Hepatocyte (in vitro differentiated cells): ENCODE measurements around the gene LMO4.

ENCODE experiments used
- EZH2phosphoT487 ChIP-seq: fragments of 200-600 bp; sonication (generic); IDR thresholded peaks from one replicate; pipeline ENCODE4 v1.6.1; 2018; ENCODE audit warnings: antibody characterized with exemption, mild to moderate bottlenecking, low read depth, moderate library complexity; ENCODE audit not compliant: unreplicated experiment, severe bottlenecking
- TF ChIP-seq, protein P1 (sequence below): fragments of 200-600 bp; sonication (generic); IDR thresholded peaks from 2 replicates; pipeline ENCODE4 v1.5.1; 2016; ENCODE audit warnings: antibody characterized with exemption, mild to moderate bottlenecking; ENCODE audit not compliant: poor library complexity

DNA sequence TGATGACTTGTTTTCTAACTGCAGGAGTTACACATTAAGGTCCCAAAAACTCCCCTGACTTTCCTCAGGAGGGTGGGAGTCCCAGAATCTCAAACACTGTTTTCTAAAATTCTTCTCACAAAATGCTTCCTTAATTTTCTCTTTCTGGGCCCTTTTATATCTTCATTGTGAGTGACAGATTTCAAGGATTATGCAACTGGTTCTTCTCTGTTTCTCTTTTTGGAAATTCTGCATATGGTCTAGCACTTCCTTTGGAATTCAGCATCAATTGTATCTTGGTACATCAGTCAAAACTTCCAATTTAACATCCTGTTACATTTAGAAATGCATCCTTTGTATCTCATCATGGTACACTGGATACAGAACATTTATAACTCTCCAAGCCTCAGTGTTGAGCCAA is 59.7 kb downstream of the LMO4 start:
- TF ChIP-seq, protein P1, sequence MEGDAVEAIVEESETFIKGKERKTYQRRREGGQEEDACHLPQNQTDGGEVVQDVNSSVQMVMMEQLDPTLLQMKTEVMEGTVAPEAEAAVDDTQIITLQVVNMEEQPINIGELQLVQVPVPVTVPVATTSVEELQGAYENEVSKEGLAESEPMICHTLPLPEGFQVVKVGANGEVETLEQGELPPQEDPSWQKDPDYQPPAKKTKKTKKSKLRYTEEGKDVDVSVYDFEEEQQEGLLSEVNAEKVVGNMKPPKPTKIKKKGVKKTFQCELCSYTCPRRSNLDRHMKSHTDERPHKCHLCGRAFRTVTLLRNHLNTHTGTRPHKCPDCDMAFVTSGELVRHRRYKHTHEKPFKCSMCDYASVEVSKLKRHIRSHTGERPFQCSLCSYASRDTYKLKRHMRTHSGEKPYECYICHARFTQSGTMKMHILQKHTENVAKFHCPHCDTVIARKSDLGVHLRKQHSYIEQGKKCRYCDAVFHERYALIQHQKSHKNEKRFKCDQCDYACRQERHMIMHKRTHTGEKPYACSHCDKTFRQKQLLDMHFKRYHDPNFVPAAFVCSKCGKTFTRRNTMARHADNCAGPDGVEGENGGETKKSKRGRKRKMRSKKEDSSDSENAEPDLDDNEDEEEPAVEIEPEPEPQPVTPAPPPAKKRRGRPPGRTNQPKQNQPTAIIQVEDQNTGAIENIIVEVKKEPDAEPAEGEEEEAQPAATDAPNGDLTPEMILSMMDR, result no peak
- TF ChIP-seq EZH2phosphoT487, result no peak
